Measurements from ENCODE around the gene RPL13. TPM values are rescaled to one million over a fixed set of nuclear protein-coding genes. Genes with fewer than 3 reads are reported as not detected.

RPL13 gene
- polyA plus RNA-seq, 1 donor from 2014 or later: 2,685 TPM

GRCh38 chr16:89588413-89589109 is 28.1 kb downstream of the RPL13 start:
- Histone ChIP-seq H4K20me1 (ENCODE audit: insufficient read depth) (no peaks in the 10 kb centered on the region), H2AFZ (ENCODE audit: low read depth, low read length) (no peak overlapping the region), H3K27me3 (ENCODE audit: insufficient read depth, low read depth, low read length) (no peaks in the 10 kb centered on the region), H3K4me2 (ENCODE audit: low read length) (no peak overlapping the region), H3K9ac (ENCODE audit: low read length) (no peak overlapping the region), H3K9me3 (ENCODE audit: low read length) (no peaks in the 10 kb centered on the region), H3K79me2 (replicated peaks; ENCODE audit: insufficient read depth, low read length) (no peaks in the 10 kb centered on the region), H3K4me3 (ENCODE audit: low read length) (no peak overlapping the region), H3K36me3 (ENCODE audit: insufficient read depth, low read length) (no peaks in the 10 kb centered on the region), H3K9me2 (ENCODE audit: insufficient read depth, low read length) (no peaks in the 10 kb centered on the region), H3K27ac (ENCODE audit: low read length) (no peak overlapping the region), H3F3A (ENCODE audit: insufficient read depth, low read length, poor library complexity, severe bottlenecking) (no peaks in the 10 kb centered on the region)
- TF ChIP-seq MXI1 (conservative IDR thresholded peaks at IDR 0.05; ENCODE audit: poor library complexity, severe bottlenecking): no peak
- no peak for TF ChIP-seq SMC3 (conservative IDR thresholded peaks at IDR 0.05; ENCODE audit: poor library complexity)
- TF ChIP-seq TAF1 (IDR thresholded peaks at IDR 0.05; ENCODE audit: low read depth): no peak
- no peak for TF ChIP-seq EP300 (conservative IDR thresholded peaks at IDR 0.05; ENCODE audit: poor library complexity, severe bottlenecking)
- no peak for TF ChIP-seq REST (IDR thresholded peaks at IDR 0.05; ENCODE audit: borderline replicate concordance)
- no peak for TF ChIP-seq POLR2AphosphoS5 (IDR thresholded peaks at IDR 0.05)
- no peak for TF ChIP-seq RAD21 (conservative IDR thresholded peaks at IDR 0.05)
- no peak for TF ChIP-seq EZH2 (IDR thresholded peaks at IDR 0.05; ENCODE audit: borderline replicate concordance, insufficient read depth, low read length, poor library complexity, severe bottlenecking)
- TF ChIP-seq CTCF (IDR thresholded peaks at IDR 0.05; ENCODE audit: poor library complexity, severe bottlenecking): no peak

GRCh38 chr16:89589241-89589926 is 28.9 kb downstream of the RPL13 start:
- Histone ChIP-seq H3K9ac (ENCODE audit: low read length) (no peak overlapping the region), H3K9me3 (ENCODE audit: low read length) (no peaks in the 10 kb centered on the region), H4K20me1 (ENCODE audit: insufficient read depth) (no peaks in the 10 kb centered on the region), H3K9me2 (ENCODE audit: insufficient read depth, low read length) (no peaks in the 10 kb centered on the region), H3K27ac (ENCODE audit: low read length) (no peak overlapping the region), H2AFZ (ENCODE audit: low read depth, low read length) (no peak overlapping the region), H3K4me3 (ENCODE audit: low read length) (no peak overlapping the region), H3K36me3 (ENCODE audit: insufficient read depth, low read length) (no peaks in the 10 kb centered on the region), H3K4me2 (ENCODE audit: low read length) (no peak overlapping the region), H3K27me3 (ENCODE audit: insufficient read depth, low read depth, low read length) (no peaks in the 10 kb centered on the region), H3F3A (ENCODE audit: insufficient read depth, low read length, poor library complexity, severe bottlenecking) (no peaks in the 10 kb centered on the region), H3K79me2 (replicated peaks; ENCODE audit: insufficient read depth, low read length) (no peaks in the 10 kb centered on the region)
- no peak for TF ChIP-seq RAD21 (conservative IDR thresholded peaks at IDR 0.05)
- no peak for TF ChIP-seq CTCF (IDR thresholded peaks at IDR 0.05; ENCODE audit: poor library complexity, severe bottlenecking)
- TF ChIP-seq EP300 (conservative IDR thresholded peaks at IDR 0.05; ENCODE audit: poor library complexity, severe bottlenecking): no peak
- TF ChIP-seq SMC3 (conservative IDR thresholded peaks at IDR 0.05; ENCODE audit: poor library complexity): no peak
- TF ChIP-seq POLR2AphosphoS5 (IDR thresholded peaks at IDR 0.05): no peak
- no peak for TF ChIP-seq REST (IDR thresholded peaks at IDR 0.05; ENCODE audit: borderline replicate concordance)
- no peak for TF ChIP-seq EZH2 (IDR thresholded peaks at IDR 0.05; ENCODE audit: borderline replicate concordance, insufficient read depth, low read length, poor library complexity, severe bottlenecking)
- no peak for TF ChIP-seq MXI1 (conservative IDR thresholded peaks at IDR 0.05; ENCODE audit: poor library complexity, severe bottlenecking)
- no peak for TF ChIP-seq TAF1 (IDR thresholded peaks at IDR 0.05; ENCODE audit: low read depth)

Data from neural cell (in vitro differentiated cells).